NCI-H345 (cell line): ENCODE measurements around the gene ODAPH.

ENCODE experiments used
- DNase-seq: peaks from one replicate; lab custom pipeline; 2025; lab: John Stamatoyannopoulos, UW

Gene ODAPH

DNA sequence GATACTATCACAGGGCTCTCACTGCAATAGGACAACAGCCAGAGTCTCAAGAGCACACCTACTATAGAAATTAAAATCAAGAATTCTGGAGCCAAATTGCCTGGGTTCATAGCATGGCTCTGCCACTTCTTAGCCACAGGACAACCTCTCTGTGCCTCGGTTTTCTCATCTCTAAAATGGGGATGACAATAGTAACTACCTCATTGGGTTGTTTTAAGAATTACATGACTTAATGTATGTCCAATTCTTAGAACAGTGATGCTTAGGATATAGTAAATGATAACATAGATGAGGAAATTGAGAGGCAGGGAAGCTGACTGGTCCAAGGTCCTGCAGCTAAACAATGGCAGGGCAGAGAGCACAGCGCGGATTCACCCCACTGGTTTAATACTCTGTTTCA is 11.0 kb upstream of the ODAPH start:
- DNase-seq, result no peak

DNA sequence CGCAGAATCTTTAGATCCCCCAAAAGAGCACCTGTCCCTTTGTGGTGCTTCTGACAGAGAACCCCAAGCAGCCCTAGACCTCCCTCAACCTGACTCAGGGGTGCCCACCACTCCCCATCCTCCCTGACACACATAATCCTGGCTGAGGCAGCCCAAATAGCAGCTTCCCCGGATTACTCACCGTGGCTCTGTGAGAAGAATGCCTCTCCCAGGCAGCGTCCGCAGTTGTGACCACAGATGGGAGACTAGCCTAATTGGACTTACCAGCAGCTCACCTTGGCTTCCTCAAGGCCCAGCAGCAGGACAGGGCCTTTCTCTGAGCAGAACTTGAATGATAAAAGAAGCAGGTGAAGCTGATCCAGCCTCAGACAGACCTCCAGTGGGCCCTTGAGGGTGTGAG is 10.3 kb upstream of the ODAPH start:
- no peak for DNase-seq

DNA sequence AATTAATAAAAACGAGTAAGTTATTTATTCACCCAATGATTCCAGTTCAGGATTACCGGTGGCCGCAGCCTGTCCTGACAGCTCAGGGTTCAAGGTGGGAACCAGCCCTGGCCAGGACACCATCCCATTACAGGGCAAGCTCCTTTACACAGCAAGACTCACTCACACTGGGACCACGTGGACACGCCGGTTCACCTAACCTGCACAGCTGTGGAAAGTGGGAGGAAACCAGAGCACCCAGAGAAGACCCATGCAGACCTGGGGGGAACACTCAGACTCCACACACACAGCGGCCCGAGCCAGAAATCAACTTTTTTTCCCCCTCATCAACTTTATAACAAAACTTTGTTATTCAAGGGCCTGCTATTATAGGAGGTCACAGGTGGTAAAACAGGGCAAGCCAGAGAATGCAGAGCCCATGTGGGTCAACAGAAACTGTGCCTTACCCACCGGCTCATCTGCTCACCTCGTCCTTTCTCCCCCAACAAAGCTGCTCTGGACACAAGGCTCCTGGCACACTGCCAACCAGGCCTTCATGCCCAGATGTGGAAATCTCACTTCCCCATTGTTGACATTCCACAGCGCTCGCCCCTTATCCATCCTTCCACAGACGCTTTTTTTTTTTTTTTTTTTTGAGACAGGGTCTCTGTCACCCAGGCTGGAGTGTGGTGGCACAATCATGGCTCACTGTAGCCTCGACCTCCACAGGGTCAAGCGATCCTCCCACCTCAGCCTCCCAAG is 8.0 kb upstream of the ODAPH start:
- DNase-seq, result no peak

DNA sequence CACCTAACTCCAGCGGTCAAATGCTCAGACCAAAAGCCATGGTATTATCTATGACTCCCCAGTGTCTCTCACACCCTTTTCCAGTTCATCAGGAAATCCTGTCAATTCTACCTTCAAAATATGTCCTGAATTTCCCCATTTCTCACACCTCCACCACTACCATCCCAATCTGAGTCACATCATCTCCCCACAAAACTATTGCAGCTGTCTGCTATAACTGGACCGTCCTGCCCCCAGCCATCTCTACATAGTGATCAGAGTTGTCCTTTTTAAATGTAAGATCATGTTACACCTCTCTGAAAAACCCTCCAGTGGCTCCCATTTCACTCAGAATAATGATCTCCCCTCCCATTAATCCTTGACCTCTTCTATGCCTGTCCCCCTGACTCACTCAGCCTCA is 6.8 kb upstream of the ODAPH start:
- no peak for DNase-seq

DNA sequence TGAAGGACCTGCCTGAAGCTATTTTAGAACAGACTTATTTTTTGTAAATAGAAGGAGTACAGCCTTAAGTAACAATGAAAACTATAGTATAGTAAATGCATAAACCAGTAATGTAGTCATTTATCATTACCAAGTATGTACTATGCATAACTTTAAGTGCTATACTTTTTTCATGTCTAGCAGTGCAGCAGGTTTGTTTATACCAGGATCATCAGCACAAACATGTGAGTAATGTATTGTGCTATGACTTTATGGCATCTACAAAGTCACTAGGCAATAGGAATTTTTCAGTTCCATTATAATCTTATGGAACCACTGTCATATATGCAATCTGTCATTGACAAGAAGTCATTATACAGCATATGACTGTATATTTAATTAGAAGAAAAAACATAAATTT is 3.4 kb upstream of the ODAPH start:
- no peak for DNase-seq

DNA sequence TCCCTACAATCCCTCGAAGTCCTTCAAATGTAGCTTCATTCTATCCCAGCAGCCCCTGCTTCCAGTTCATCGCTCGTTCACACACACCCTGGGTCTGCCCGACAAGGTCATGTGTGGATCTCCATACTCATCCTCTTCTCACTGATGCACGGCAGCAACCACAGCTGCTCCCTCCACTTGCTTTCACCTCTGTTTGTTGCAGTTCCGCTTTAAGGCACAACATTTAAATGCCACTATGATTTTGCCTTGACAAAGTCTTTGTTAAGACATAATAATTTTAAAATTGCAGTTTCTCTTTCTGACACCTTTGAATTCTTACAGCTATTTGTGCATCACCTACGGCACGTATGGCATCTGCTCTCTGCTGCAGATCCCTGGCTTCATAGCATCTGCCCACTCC is 1.8 kb downstream of the ODAPH start:
- DNase-seq, result no peak

DNA sequence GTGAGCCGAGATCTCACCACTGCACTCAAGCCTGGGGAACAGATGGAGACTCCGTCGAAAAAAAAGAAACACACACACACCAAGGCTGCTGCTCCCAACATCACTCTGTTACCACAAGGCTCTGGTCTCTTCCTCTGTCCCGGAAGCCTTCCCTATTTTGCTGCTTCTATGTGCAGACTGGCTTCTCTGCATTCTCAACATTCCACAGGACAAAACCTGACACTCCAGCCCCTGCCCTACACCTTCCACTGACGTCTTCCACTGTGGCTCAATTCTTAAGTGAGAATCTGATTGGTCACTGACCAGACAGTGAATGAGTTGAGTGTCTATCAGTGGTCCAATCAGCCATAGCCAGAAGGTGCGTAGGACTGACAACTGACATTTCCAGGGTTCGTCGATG is 5.9 kb downstream of the ODAPH start:
- no peak for DNase-seq

DNA sequence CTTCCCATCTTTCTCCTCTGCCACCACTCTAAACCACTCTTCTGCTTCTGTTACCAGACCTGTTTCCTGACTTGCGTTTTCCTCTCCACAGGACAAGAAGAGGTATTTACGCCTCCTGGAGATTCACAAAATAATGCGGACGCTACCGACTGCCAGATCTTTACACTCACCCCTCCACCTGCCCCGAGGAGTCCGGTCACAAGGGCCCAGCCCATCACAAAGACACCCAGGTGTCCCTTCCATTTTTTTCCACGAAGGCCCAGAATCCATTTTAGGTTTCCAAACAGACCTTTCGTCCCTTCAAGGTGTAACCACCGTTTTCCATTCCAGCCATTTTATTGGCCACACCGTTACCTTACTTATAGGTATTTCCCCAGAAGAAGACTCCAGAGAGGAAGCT is 8.2 kb downstream of the ODAPH start:
- DNase-seq, result no peak

DNA sequence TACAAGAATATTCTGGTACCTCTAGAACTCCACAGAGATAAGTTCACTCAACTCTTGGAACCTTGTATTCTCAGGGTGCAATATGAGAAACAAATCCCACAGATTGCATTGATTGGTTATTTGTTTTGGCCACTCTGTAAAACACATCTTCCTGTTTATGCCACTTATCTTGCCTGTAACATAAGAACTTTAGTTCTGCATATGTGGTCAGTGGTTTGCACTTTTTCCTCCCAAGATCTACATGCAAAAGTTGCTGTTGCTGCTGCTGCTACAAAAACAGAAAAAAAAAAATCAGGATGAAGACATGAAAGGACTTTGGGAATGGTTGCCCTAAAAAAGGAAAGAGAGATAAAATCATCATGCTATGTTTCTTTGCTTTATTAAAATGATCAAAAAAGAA is 9.6 kb downstream of the ODAPH start:
- DNase-seq, result no peak

DNA sequence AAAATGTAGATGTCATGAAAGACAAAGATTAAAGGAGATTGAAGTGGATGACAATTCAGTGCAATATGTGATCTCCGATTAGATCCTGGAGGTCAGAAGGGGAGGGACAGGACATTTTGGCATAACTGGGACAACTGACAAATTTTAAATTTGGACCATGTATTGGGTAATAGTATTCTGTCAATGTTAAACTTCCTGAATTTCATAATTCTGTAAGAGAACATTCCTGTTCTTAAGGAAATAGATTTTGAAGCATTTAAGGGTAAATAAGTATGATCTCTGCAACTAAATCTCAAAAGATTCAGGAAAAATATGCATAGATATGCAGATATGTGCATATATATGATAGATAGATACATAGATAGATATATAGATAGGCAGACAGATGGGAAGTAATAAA is 11.0 kb downstream of the ODAPH start:
- DNase-seq, result no peak

DNA sequence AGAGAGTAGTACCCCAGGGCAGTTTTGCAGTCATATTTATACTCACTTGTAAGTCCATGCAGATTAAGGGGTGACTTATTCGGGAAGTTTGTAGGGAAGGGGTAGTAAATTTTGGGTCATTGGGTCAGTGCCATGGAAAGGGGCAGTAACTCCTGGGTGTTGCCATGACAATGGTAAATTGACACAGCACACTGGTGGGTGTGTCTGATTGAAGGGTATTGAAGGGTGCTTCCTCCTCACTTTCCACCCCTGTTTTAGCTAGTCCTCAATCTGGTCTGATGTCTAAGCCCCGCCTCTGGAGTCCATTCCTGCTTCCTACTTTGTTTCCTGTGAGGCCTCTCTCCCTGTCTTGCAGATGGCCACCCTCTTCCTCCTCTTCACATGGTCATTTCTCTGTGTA is 11.9 kb downstream of the ODAPH start:
- DNase-seq, result no peak

DNA sequence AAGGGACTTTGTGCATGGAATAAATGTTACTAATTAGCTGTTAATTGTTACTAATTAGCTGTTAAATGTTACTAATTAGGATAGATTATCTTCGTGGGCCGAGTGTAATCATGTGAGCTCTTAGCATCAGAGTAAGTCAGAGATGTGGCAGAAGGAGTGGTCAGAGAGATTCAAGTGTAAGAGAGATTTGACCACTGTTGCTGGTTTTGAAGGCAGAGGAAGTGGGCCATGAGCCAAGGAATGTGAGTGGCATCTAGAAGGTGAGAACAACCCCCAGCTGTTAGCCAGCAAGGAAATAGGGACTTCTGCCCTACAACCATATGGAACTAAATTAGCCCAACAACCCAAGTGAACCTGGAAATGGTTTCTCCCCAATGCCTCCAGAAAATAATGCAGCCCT is 28.2 kb downstream of the ODAPH start:
- DNase-seq, result no peak

DNA sequence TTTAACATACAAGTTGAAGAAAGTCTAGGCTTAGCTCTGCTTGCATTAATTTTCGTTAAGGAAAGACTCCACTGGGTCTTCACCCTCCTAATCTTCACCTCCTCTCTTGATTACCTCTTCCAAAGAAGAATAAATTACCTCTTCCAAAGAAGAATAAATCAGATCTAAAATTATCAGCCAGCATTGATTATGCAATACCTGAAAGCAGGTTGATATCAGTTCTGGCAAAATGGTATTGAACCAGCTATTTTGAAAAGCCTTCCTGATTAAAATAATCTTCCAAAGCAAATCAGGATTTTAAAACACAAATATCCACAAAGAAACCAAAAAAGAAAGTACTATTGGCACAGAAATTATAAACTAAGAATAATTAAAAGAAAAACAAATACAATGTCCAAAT is 37.5 kb downstream of the ODAPH start:
- DNase-seq, result no peak

DNA sequence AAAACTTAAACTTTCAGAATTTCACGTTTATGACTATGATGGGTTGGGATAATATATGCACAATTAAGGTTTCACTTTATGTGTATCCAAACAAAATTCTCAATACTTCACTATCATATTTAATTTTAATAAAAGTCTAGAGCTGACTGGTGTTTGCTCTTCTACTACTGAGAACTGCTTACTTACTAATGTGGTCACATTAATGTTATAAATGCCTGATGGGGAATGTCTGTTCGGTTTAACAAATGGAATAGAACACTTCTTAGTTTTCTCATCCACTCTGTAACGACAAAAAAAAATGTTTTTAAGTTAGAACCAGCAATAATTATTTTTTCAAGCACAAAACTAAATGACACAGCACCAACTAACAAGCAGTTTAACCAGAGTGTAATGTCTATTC is 40.2 kb downstream of the ODAPH start:
- DNase-seq, result no peak

DNA sequence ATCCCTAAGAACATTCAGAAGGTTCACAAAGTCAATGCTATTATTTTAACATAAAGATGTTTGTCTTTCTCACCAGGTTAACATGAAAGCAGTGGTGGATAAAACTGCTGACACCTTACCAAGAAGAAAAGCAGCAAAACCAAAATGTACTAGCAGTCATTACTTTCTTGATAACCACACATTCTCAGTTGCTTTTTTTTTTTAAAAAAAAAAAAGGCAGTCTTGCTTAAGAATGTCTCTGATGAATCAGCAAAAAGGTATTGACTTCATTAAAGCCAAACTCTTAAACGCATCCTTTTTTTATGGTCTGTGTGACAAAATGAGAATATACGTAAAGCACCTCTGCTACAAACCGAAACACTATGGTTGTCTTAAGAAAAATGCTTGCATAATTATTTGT is 42.5 kb downstream of the ODAPH start:
- no peak for DNase-seq

DNA sequence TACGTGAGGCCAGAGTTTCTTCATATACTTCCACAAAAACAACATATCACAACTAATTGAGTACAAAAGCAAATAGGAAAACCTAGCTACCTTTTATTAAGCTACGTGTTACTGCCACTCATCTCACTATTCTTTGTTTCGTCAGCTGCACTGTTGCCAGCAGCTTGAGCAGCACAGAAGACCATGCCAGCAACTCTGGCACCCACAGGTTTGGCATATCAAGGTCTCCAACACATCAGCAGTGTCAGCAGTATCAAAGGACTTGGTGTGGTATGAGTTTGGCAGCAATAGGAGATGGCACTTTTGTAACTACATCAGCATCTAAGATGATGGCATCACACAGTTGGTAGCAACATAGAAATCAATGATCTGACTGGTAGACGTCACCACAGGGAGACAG is 43.8 kb downstream of the ODAPH start:
- no peak for DNase-seq

DNA sequence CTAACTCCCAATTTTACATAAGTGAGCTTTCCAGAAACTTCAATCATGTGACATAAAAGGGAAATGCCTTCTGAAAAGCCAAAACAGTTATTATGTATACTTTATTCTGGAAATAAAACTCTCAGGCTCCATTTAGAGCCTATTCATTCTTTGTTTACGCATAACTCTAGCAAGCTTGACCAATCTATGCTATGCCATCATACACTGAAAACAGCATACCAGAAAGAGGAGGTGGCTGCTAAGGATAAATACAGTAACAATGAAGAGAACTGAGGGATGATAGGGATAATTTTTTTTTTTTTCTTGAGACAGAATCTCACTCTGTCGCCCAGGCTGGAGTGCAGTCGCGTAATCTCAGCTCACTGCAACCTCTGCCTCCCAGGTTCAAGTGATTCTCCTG is 50.1 kb downstream of the ODAPH start:
- no peak for DNase-seq

DNA sequence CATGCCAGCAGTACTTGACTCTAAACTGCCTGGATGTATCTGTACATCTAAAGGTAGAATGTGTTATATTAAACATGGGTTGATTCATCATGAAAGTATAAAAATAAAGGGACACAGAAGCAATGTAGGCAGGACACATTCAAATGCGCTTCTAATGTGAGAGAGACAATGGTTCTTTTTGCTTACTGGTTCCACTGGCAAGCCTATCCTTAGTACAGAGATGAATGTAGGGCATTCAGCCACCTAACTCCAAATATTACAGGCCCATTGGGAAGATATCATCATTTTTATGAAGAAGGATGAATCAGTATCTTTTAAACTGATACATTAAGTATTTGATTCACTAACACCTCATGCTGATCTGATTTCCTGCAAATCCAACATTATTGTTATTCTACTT is 56.4 kb downstream of the ODAPH start:
- no peak for DNase-seq
